ENCODE measurements around the gene FAM131C. TPM values are rescaled to one million over a fixed set of nuclear protein-coding genes. Genes with fewer than 3 reads are reported as not detected.
"Not testable (repeated sequence)": the region's sequence is repeated elsewhere in the genome, so short reads cannot be mapped to it uniquely, and the experiment has no call there.

The FAM131C gene
- total RNA-seq, 1 donor, result under 0.01 TPM

GRCh38 chr1:16114527-16115467 is 41.3 kb upstream of the FAM131C start:
- no peak for DNase-seq (ENCODE audit: low read depth)
- TF ChIP-seq, protein P1, sequence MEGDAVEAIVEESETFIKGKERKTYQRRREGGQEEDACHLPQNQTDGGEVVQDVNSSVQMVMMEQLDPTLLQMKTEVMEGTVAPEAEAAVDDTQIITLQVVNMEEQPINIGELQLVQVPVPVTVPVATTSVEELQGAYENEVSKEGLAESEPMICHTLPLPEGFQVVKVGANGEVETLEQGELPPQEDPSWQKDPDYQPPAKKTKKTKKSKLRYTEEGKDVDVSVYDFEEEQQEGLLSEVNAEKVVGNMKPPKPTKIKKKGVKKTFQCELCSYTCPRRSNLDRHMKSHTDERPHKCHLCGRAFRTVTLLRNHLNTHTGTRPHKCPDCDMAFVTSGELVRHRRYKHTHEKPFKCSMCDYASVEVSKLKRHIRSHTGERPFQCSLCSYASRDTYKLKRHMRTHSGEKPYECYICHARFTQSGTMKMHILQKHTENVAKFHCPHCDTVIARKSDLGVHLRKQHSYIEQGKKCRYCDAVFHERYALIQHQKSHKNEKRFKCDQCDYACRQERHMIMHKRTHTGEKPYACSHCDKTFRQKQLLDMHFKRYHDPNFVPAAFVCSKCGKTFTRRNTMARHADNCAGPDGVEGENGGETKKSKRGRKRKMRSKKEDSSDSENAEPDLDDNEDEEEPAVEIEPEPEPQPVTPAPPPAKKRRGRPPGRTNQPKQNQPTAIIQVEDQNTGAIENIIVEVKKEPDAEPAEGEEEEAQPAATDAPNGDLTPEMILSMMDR (IDR thresholded peaks at IDR 0.05; ENCODE audit: insufficient read depth, low read depth, low read length), result no peak
- no peak overlapping the region for H3K4me3 ChIP-seq (ENCODE audit: low read depth, low read length)

- TF ChIP-seq, protein P1 (IDR thresholded peaks at IDR 0.05; ENCODE audit: insufficient read depth, low read depth, low read length), result no peak
- DNase-seq (ENCODE audit: low read depth), result peak; percentile 38
- no peak overlapping the region for H3K4me3 ChIP-seq (ENCODE audit: low read depth, low read length)
These were observed 39.4 kb upstream of the FAM131C start for GRCh38 chr1:16112596-16113555.

DNA sequence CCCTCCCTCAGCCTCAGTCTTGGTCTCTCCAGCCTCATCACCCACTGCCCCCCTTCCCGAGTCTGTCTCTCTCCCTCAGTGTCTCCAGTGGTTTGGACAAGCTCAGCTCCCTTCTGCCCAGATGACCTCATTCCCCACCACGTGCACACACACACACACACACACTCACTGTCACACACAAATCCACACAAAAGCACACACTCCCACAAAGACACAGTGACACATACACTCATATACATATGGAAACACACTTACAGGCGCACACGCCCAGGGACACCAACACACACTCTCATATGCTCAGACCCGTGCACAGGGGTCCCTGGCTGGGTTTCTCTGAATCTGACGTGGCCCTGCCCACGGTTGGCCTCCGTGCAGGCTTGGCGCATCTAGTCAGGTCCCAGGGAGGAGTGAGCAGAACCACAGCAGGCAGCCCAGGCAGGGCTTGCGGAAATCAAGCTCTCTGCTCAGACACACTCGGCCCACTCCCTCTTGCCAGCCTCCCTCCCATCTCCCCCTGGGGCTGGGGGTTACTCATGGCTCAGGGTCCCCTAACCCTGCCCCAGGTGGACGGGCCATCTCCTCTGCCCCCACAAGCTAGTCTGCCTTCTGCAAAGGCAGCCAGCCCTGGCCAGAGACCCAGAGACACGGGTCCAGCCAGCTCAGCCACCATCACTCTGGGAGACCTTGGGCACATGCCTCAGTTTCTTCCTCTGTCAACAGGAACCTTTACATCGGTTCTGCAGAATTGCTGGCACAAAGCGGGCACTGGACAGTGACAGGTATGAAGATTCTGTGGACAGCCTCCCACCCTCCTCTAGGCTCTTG is 38.5 kb upstream of the FAM131C start:
- TF ChIP-seq, protein P1 (IDR thresholded peaks at IDR 0.05; ENCODE audit: insufficient read depth, low read depth, low read length), result no peak
- DNase-seq (ENCODE audit: low read depth), result peak; percentile 68
- no peak overlapping the region for H3K4me3 ChIP-seq (ENCODE audit: low read depth, low read length)

DNA sequence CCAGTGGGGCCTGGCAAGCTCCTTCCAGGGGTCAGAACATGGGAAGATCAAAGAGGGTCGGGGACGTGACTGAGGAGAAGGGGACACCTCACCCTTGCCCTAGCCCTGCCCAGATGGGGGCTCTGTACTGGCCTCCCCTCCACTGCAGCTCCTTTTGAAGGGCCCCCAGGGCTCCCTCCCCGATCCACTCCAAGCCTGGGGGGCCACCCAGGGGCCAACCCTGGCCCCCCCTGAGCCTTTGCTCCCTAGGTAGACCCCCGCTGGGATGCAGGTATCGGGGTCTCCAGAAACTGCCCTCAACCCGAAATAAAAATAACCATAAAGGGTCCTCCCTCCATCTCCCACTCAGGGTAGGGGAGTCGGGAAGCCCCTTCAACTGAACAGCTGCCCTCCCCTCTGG is 37.4 kb upstream of the FAM131C start:
- DNase-seq (ENCODE audit: low read depth), result no peak
- TF ChIP-seq, protein P1 (IDR thresholded peaks at IDR 0.05; ENCODE audit: insufficient read depth, low read depth, low read length), result no peak
- H3K4me3 ChIP-seq (ENCODE audit: low read depth, low read length), result no peak overlapping the region

- TF ChIP-seq, protein P1 (IDR thresholded peaks at IDR 0.05; ENCODE audit: insufficient read depth, low read depth, low read length), result no peak
- H3K4me3 ChIP-seq (ENCODE audit: low read depth, low read length), result no peak overlapping the region
- DNase-seq (ENCODE audit: low read depth), result no peak
These were observed 37.0 kb upstream of the FAM131C start for GRCh38 chr1:16110456-16110855.

DNA sequence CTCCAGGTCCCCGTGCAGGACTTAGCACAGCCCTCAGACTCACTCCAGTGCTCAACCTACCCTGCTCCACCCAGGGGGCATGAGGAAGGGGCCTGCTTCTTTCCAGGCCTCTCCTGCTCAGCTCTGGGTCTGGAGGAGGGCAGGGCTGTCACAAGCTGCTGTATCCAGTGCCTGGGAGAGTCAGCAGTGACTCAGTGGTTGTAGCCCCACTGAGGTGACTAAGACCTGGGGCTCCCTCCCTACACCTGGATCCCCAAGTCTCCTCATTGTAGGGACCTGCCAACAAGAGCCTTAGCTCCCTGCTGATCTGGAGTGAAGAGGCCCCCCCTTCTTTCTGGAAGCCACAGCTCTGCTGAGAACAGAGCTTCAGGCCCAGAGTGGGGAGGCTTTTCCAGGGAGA is 36.1 kb upstream of the FAM131C start:
- H3K4me3 ChIP-seq (ENCODE audit: low read depth, low read length), result no peak overlapping the region
- TF ChIP-seq, protein P1 (IDR thresholded peaks at IDR 0.05; ENCODE audit: insufficient read depth, low read depth, low read length), result no peak
- DNase-seq (ENCODE audit: low read depth), result no peak

DNA sequence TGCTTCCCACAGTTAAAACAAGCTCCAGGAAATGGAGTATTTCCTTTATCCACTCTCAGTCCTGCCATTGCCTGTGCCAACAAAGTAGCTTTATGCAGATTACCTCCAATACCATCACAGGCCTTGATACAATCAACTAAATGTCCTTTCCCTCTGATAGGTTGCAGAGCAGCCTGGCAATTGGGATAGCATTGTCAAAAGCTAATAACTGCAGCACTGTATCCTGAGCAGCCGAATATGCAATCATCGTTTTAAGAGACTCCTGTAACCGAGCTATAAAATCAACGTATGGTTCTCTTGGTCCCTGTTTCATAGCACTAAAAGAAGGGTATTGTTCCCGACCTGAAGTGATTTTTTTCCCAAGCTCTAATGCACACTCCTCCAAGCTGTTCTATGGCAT is 33.6 kb upstream of the FAM131C start:
- not testable (repeated sequence) for DNase-seq (ENCODE audit: low read depth); H3K4me3 ChIP-seq (ENCODE audit: low read depth, low read length)

All from fibroblast of villous mesenchyme (primary cell).